GM12875 (cell line): ENCODE data around the gene PCDH1.
"Not testable (repeated sequence)": the region's sequence is repeated elsewhere in the genome, so short reads cannot be mapped to it uniquely, and the experiment has no call there.

Experiments
- H3K4me3 ChIP-seq: one replicate; pipeline ENCODE4 v1.5.1; 2011; ENCODE audit warnings: low read depth, low read length, control low read depth
- TF ChIP-seq, protein P1 (sequence below): IDR thresholded peaks from 2 replicates; pipeline ENCODE4 v1.5.1; 2011; ENCODE audit warnings: low read depth, mild to moderate bottlenecking, control low read depth, inconsistent platforms, low read length, moderate library complexity, borderline replicate concordance; ENCODE audit not compliant: insufficient read depth

The PCDH1 gene

DNA sequence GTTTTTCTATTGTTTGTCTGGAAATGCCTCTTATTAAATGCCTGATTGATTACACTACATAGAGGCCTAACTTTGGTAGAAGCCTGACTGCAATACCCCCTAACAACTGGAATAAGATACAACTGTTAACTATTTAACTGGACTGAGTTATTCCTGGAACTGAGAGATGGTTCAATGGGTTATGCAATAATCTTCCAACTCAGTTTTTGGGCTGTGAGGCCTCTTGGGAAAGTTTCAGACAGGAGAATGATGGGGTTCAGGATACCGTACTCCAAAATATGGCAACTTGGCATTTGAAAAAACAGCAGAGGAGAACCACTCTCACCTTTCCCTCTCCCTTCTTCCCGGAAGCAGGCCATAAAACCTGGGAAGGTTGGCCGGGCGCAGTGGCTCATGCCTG, 19.2 kb upstream of the PCDH1 start:
- H3K4me3 ChIP-seq, result no peak overlapping the region
- TF ChIP-seq, protein P1, sequence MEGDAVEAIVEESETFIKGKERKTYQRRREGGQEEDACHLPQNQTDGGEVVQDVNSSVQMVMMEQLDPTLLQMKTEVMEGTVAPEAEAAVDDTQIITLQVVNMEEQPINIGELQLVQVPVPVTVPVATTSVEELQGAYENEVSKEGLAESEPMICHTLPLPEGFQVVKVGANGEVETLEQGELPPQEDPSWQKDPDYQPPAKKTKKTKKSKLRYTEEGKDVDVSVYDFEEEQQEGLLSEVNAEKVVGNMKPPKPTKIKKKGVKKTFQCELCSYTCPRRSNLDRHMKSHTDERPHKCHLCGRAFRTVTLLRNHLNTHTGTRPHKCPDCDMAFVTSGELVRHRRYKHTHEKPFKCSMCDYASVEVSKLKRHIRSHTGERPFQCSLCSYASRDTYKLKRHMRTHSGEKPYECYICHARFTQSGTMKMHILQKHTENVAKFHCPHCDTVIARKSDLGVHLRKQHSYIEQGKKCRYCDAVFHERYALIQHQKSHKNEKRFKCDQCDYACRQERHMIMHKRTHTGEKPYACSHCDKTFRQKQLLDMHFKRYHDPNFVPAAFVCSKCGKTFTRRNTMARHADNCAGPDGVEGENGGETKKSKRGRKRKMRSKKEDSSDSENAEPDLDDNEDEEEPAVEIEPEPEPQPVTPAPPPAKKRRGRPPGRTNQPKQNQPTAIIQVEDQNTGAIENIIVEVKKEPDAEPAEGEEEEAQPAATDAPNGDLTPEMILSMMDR, result no peak

DNA sequence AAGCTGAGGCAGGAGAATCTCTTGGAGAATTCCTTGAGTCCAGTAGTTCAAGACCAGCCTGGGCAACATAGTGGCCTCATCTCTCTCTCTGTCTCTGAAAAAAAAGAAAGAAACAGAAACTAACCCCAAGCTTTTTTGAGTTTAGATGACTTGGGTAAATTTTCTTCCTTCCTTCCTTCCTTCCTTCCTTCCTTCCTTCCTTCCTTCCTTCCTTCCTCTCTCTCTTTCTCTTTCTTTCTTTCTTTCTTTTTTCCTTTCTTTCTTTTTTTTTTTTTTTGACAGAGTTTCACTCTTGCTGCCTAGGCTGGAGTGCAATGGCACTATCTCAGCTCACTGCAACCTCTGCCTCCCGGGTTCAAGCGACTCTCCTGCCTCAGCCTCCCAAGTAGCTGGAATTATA, 12.2 kb upstream of the PCDH1 start:
- H3K4me3 ChIP-seq, result not testable (repeated sequence)

DNA sequence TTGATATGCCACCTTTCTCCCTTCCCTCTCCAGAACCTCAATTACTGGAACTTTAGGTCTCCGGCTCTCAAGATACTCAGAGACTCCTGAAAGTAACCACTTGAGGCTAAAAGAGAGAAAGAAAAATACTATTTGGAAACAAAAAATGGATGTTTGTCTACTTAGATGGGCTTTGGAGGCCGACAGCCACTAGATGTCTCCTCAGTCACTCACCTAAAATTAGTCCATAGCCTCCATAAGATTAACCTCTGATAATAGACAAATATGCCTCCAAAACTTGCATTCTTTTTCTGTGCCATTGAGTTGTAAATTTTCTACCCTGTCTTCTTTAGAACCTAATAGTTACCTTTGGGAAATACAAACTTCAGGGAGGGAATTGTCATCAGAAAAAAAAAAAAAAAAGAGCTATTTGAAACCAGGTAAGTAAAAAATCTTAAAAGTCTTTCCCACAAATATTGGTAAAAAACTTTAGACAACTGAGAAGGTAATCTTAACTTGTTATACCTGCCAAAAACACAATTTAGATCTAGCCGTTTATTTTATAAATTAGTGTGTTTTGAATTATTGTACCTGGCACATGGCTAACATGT, 11.2 kb upstream of the PCDH1 start:
- H3K4me3 ChIP-seq, result no peak overlapping the region
- TF ChIP-seq, protein P1, result peak; percentile 18; the same call in 1 of the 2 replicates

DNA sequence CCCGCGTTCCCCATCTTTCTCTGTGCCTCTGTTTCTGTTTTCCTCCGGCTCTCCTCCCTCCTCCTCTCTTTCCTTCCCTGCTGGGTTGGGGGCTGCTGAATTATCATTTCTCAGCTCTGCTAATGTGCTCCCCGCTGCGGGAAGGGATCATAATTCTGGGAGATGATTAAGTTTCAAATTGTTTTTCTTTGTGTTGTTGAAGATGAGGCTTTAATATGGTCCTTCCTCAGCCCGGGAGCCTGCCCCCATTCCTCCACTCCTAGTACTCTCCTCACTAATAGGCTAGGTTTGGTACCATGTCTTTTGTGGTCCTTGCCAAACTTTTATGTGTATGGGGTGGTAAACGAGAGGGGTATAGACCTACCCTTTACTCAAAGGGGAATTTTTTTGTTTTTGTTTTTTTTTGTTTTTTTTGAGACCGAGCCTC, 5.7 kb upstream of the PCDH1 start:
- no peak overlapping the region for H3K4me3 ChIP-seq
- TF ChIP-seq, protein P1, result no peak

DNA sequence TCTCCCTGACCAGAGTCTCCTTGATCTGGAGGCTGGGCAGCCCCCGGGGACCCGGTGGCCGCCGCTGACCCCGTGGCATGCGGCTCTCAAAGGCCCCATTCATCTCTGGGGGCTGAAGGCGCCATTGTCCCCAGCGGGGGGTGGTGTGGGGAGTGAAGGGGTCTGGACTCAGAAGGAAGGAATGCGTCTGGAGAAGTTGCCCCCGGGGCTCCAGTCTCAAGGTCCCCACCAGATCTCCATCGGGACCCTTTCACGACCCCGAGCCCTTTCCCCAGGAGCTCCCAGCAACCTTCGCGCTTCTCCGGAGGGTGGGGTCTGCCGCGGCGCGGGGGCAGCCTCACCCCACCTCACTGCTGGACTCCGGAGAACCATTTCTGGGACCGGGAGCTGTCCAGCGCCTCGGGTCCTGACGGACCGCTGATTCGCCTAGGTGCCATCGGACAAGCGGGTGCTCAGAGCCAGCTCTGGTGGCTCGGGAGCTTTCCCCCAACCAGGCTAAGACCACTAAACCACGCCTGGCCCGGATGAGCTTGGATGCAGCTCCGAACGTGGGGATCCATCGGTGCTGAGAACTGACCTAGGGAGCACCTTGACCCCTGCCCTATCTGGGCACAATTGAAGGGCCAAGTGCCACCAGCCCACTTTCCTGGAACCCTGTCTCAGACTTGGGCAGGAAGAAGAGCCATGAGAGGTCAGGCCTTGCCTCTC, 5.1 kb upstream of the PCDH1 start:
- no peak overlapping the region for H3K4me3 ChIP-seq

DNA sequence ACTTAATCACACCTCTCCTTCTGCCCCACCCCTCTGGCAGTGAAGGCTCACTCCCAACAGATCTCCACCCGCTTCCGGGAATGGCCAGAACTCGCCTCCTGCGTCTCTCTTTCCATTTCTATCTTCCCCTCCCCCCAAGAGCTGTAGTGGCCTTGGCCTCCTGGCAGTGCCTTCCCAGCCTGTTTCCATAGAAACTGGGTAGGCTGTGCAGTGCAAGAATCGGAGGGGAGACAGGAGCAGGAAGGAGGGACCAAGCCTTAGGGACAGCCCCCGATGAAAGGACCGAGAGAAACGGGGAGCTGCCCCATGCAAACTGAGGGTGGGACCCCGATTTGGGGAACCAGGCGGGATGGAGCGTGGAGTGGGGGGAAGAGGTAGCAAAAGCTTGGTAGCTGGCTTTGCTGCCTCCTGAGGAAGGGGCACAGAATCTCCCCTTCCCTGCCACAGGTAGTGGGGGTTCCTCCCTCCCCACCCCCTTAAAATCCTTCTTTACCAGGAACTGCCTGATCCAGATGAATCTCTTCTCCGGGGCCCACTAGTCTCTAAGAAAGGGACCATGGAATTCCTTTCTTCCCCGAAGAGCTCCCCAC, 4.5 kb upstream of the PCDH1 start:
- TF ChIP-seq, protein P1, result no peak
- H3K4me3 ChIP-seq, result no peak overlapping the region

More for the DNA sequence above, 5.1 kb upstream of the PCDH1 start:
- TF ChIP-seq, protein P1, result no peak

DNA sequence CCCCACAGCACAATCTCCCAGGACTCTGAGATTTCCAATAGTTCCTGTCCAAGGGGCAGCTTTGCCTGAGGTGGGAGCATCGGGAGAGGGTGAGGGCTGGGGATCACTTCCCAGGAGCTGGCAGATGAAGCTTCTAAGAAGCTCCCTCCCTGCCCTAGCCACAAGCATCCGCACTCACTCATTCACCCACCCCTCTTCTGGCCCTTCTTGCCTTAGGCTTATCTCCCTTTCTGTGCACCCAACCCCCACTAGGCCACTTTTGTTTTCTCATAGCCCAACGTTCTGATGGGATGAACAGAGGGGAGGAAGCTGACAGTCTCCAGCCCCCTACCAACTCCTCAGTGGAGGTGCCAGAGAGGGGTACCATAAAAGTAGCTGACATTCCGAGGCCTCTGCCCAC, 3.7 kb upstream of the PCDH1 start:
- TF ChIP-seq, protein P1, result no peak
- no peak overlapping the region for H3K4me3 ChIP-seq
